ENCODE results near the gene ERBIN. TPM values are rescaled to one million over a fixed set of nuclear protein-coding genes. Genes with fewer than 3 reads are reported as not detected.

Gene ERBIN
- total and polyA plus RNA-seq, 2 of the 13 experiments (the other 11 are each of a cell fraction or from before 2014, with no cell fraction given) = 14.4 to 41.7 TPM

GRCh38 chr5:65926276-65926783 lies at the start of gene ERBIN (continued):
- TF ChIP-seq PRPF4 (IDR thresholded peaks at IDR 0.05; ENCODE audit: low read depth, low read length, poor library complexity, severe bottlenecking) (peak; percentile 84), CBX5 (CRISPR knock-in tag; IDR thresholded peaks at IDR 0.05; ENCODE audit: borderline replicate concordance) (no peak), GABPB1 (CRISPR knock-in tag; IDR thresholded peaks at IDR 0.05) (peak; percentile 29), YEATS4 (CRISPR knock-in tag; IDR thresholded peaks at IDR 0.05; ENCODE audit: borderline replicate concordance) (peak; percentile 66; the same call in 1 of the 2 replicates), ZNF614 (CRISPR knock-in tag; IDR thresholded peaks at IDR 0.05; ENCODE audit: borderline replicate concordance) (no peak), ZNF546 (CRISPR knock-in tag; conservative IDR thresholded peaks at IDR 0.05) (no peak; the same call in 1 of the 2 replicates), ZNF432 (CRISPR knock-in tag; IDR thresholded peaks at IDR 0.05; ENCODE audit: borderline replicate concordance) (0 out of 2 replicates have a peak, but pooled peaks have one; percentile 43), PHF5A (CRISPR knock-in tag; IDR thresholded peaks at IDR 0.05; ENCODE audit: low read depth, unreplicated experiment) (no peak), MAZ (IDR thresholded peaks at IDR 0.05; ENCODE audit: borderline replicate concordance, low read depth, low read length) (no peak), MAZ (CRISPR knock-in tag; IDR thresholded peaks at IDR 0.05; ENCODE audit: low read depth) (no peak; the same call in 1 of the 2 replicates), PHB2 (IDR thresholded peaks at IDR 0.05; ENCODE audit: partially characterized antibody) (no peak), ZNF552 (CRISPR knock-in tag; IDR thresholded peaks at IDR 0.05; ENCODE audit: borderline replicate concordance) (no peak), ZNF501 (CRISPR knock-in tag; IDR thresholded peaks at IDR 0.05) (peak; percentile 56; the same call in 1 of the 2 replicates), IKZF4 (CRISPR knock-in tag; IDR thresholded peaks at IDR 0.05; ENCODE audit: borderline replicate concordance, low read depth, not compliant biosample characterization) (no peak), PCBP1 (IDR thresholded peaks at IDR 0.05; ENCODE audit: borderline replicate concordance, low read depth, low read length) (no peak), ZNF362 (CRISPR knock-in tag; IDR thresholded peaks at IDR 0.05; ENCODE audit: borderline replicate concordance) (peak; percentile 73; the same call in 1 of the 2 replicates), ZNF672 (CRISPR knock-in tag; IDR thresholded peaks at IDR 0.05) (no peak), ZNF274 (CRISPR knock-in tag; IDR thresholded peaks at IDR 0.05) (no peak), FIP1L1 (IDR thresholded peaks at IDR 0.05; ENCODE audit: borderline replicate concordance, insufficient read depth, low read depth, low read length) (no peak), FOXJ3 (CRISPR knock-in tag; IDR thresholded peaks at IDR 0.05; ENCODE audit: borderline replicate concordance) (no peak), BCL6 (CRISPR knock-in tag; IDR thresholded peaks at IDR 0.05) (no peak), IRX3 (CRISPR knock-in tag; IDR thresholded peaks at IDR 0.05; ENCODE audit: borderline replicate concordance, low read depth) (peak; percentile 21; the same call in 1 of the 2 replicates), ZFY (CRISPR knock-in tag; IDR thresholded peaks at IDR 0.05) (peak; percentile 62; the same call in 1 of the 2 replicates)
- TF ChIP-seq, protein P1, sequence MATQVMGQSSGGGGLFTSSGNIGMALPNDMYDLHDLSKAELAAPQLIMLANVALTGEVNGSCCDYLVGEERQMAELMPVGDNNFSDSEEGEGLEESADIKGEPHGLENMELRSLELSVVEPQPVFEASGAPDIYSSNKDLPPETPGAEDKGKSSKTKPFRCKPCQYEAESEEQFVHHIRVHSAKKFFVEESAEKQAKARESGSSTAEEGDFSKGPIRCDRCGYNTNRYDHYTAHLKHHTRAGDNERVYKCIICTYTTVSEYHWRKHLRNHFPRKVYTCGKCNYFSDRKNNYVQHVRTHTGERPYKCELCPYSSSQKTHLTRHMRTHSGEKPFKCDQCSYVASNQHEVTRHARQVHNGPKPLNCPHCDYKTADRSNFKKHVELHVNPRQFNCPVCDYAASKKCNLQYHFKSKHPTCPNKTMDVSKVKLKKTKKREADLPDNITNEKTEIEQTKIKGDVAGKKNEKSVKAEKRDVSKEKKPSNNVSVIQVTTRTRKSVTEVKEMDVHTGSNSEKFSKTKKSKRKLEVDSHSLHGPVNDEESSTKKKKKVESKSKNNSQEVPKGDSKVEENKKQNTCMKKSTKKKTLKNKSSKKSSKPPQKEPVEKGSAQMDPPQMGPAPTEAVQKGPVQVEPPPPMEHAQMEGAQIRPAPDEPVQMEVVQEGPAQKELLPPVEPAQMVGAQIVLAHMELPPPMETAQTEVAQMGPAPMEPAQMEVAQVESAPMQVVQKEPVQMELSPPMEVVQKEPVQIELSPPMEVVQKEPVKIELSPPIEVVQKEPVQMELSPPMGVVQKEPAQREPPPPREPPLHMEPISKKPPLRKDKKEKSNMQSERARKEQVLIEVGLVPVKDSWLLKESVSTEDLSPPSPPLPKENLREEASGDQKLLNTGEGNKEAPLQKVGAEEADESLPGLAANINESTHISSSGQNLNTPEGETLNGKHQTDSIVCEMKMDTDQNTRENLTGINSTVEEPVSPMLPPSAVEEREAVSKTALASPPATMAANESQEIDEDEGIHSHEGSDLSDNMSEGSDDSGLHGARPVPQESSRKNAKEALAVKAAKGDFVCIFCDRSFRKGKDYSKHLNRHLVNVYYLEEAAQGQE (IDR thresholded peaks at IDR 0.05; ENCODE audit: borderline replicate concordance in 1 of 2, low read depth in 1 of 2, low read length in 2 of 2) = no peak
- TF ChIP-seq, protein P2, sequence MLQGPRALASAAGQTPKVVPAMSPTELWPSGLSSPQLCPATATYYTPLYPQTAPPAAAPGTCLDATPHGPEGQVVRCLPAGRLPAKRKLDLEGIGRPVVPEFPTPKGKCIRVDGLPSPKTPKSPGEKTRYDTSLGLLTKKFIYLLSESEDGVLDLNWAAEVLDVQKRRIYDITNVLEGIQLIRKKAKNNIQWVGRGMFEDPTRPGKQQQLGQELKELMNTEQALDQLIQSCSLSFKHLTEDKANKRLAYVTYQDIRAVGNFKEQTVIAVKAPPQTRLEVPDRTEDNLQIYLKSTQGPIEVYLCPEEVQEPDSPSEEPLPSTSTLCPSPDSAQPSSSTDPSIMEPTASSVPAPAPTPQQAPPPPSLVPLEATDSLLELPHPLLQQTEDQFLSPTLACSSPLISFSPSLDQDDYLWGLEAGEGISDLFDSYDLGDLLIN (CRISPR knock-in tag; IDR thresholded peaks at IDR 0.05; ENCODE audit: borderline replicate concordance) = no peak

Measured in HepG2 (cell line).